Measurements from ENCODE around the gene DTD1.

GRCh38 chr20:18621004-18621403 is 33.1 kb downstream of the DTD1 start:
- TF ChIP-seq CTCF (IDR thresholded peaks at IDR 0.05) (no peak), NFIC (IDR thresholded peaks at IDR 0.05; ENCODE audit: borderline replicate concordance) (no peak), JUND (IDR thresholded peaks at IDR 0.05) (no peak), TAF1 (IDR thresholded peaks at IDR 0.05; ENCODE audit: borderline replicate concordance, low read depth, low read length) (no peak), POLR2AphosphoS5 (IDR thresholded peaks at IDR 0.05; ENCODE audit: low read depth, low read length) (no peak), FOXJ3 (CRISPR knock-in tag; IDR thresholded peaks at IDR 0.05) (no peak), ZBTB33 (IDR thresholded peaks at IDR 0.05; ENCODE audit: borderline replicate concordance, low read depth) (no peak), EZH2phosphoT487 (IDR thresholded peaks at IDR 0.05; ENCODE audit: borderline replicate concordance, low read depth) (no peak)
